Activated B cell treated with CpG ODN at 0.5 μM for 24 hours (primary cell): ENCODE measurements around the gene TRAF3IP1. TPM values are rescaled to one million over a fixed set of nuclear protein-coding genes. Genes with fewer than 3 reads are reported as not detected.

Experiments
- ATAC-seq: fragments of 200-7000 bp; cut with Tn5 transposase; one replicate; pipeline ENCODE4 v1.10.0; 2021; ENCODE audit warnings: low read depth, mild to moderate bottlenecking, moderate library complexity
- CTCF ChIA-PET: fragments of 350-600 bp; sonication (Branson Sonifier 250); formaldehyde crosslinking; loops from one replicate; lab custom pipeline; 2021; ENCODE audit warnings: antibody characterized with exemption; lab: Charles Lee
- POLR2A ChIA-PET: fragments of 350-600 bp; sonication (Branson Sonifier 250); formaldehyde crosslinking; loops from one replicate; lab custom pipeline; 2021; ENCODE audit warnings: antibody characterized with exemption; lab: Charles Lee
- DNase-seq: peaks from one replicate; pipeline ENCODE4 v3.0.0; 2022
- H3K27ac Mint-ChIP-seq: one replicate; pipeline ENCODE4 v1.8.0; 2020; ENCODE audit warnings: mixed read lengths
- H3K27me3 Mint-ChIP-seq: one replicate; pipeline ENCODE4 v1.8.0; 2021; ENCODE audit warnings: mixed read lengths
- H3K36me3 Mint-ChIP-seq: one replicate; pipeline ENCODE4 v1.8.0; 2021; ENCODE audit warnings: low read depth, mixed read lengths
- H3K4me1 Mint-ChIP-seq: one replicate; pipeline ENCODE4 v1.8.0; 2021; ENCODE audit warnings: mixed read lengths
- H3K4me3 Mint-ChIP-seq: one replicate; pipeline ENCODE4 v1.8.0; 2020; ENCODE audit warnings: mild to moderate bottlenecking, mixed read lengths
- H3K9me3 Mint-ChIP-seq: one replicate; pipeline ENCODE4 v1.8.0; 2020; ENCODE audit warnings: mixed read lengths
- intact Hi-C: fragments of 100-400 bp; cut with micrococcal nuclease; formaldehyde crosslinking; loops from one replicate; pipeline ENCODE4 v1.15.1; 2024
- total RNA-seq: library from RNA; stranded (reverse); gene quantifications from 2 replicates; pipeline ENCODE4 v1.2.3, GENCODE V29; 2022
- TF ChIP-seq, protein P1 (sequence below): fragments of 200-600 bp; IDR thresholded peaks from one replicate; pipeline ENCODE4 v1.8.0; 2022; ENCODE audit warnings: antibody characterized with exemption, mild to moderate bottlenecking

Gene TRAF3IP1
- total RNA-seq, 1 donor from 2014 or later, result 9.9 TPM

GRCh38 chr2:238346544-238346943 is 26.2 kb downstream of the TRAF3IP1 start:
- POLR2A ChIA-PET, result no interaction called here
- Mint-ChIP-seq H3K4me3 (no peak overlapping the region), H3K36me3 (peaks cover 4% of the 10 kb centered on the region), H3K27ac (no peak overlapping the region), H3K4me1 (peaks cover 16% of the 10 kb centered on the region), H3K9me3 (no peaks in the 10 kb centered on the region), H3K27me3 (no peaks in the 10 kb centered on the region)
- intact Hi-C loops, result no loop called here
- CTCF ChIA-PET, result no interaction called here
- TF ChIP-seq, protein P1, sequence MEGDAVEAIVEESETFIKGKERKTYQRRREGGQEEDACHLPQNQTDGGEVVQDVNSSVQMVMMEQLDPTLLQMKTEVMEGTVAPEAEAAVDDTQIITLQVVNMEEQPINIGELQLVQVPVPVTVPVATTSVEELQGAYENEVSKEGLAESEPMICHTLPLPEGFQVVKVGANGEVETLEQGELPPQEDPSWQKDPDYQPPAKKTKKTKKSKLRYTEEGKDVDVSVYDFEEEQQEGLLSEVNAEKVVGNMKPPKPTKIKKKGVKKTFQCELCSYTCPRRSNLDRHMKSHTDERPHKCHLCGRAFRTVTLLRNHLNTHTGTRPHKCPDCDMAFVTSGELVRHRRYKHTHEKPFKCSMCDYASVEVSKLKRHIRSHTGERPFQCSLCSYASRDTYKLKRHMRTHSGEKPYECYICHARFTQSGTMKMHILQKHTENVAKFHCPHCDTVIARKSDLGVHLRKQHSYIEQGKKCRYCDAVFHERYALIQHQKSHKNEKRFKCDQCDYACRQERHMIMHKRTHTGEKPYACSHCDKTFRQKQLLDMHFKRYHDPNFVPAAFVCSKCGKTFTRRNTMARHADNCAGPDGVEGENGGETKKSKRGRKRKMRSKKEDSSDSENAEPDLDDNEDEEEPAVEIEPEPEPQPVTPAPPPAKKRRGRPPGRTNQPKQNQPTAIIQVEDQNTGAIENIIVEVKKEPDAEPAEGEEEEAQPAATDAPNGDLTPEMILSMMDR, result no peak
- DNase-seq (no peak), ATAC-seq (peak; percentile 70)

DNA sequence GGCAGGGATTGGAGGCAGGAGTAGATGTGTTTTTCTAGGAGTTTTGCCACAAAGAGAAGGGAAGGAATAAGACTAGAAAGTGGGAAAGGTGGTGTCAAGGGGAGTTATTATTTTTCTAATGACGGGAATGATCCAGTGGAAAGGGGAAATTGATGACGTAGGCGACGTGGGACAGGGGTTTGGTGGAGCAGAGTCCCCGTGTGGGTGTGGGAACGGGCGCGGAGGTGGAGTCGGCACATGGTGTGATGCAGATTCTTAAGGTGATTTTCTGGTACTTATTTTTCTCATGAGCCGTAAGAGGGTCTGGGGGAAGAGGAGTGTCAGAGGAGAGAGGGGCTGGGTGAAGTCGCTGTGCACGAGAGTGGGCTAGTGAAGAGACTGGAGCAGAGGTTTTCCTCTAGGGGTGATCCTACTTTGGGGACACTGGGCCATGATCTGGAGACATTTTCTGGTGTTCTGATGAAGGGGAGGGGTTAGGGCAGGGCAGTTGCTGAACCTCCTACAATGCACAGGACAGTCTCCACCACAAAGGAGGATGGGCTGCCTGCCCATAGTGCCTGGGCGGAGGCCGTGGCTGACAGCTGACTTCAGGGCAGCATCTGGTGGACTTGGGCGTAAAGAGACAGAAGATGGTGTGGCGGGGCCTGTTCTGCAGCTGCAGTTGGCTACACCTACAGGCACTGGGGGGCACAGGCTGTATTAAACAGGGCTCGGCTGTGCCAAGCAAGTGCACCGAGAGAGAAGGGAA is 30.0 kb downstream of the TRAF3IP1 start:
- Mint-ChIP-seq H3K9me3 (no peaks in the 10 kb centered on the region), H3K36me3 (peaks cover 15% of the 10 kb centered on the region), H3K27me3 (no peaks in the 10 kb centered on the region), H3K4me1 (peaks cover 16% of the 10 kb centered on the region), H3K4me3 (no peak overlapping the region), H3K27ac (no peak overlapping the region)
- CTCF ChIA-PET, result no interaction called here
- no peak for DNase-seq
- TF ChIP-seq, protein P1, result no peak
- POLR2A ChIA-PET, result no interaction called here
- intact Hi-C loops, result no loop called here
- no peak for ATAC-seq

GRCh38 chr2:238351315-238351714 is 31.0 kb downstream of the TRAF3IP1 start:
- H3K27ac Mint-ChIP-seq, result no peak overlapping the region
- DNase-seq, result no peak
- no peak for ATAC-seq
- no peak overlapping the region for H3K4me3 Mint-ChIP-seq
- ChIA-PET CTCF (no interaction called here), POLR2A (no interaction called here)
- H3K36me3 Mint-ChIP-seq, result peaks cover 16% of the 10 kb centered on the region
- H3K27me3 Mint-ChIP-seq, result no peaks in the 10 kb centered on the region
- TF ChIP-seq, protein P1, result no peak
- intact Hi-C loops, result no loop called here
- H3K9me3 Mint-ChIP-seq, result no peaks in the 10 kb centered on the region
- peaks cover 10% of the 10 kb centered on the region for H3K4me1 Mint-ChIP-seq

- no peaks in the 10 kb centered on the region for H3K9me3 Mint-ChIP-seq
- DNase-seq (no peak), ATAC-seq (no peak)
- no peaks in the 10 kb centered on the region for H3K4me1 Mint-ChIP-seq
- no peak overlapping the region for H3K27ac Mint-ChIP-seq
- ChIA-PET CTCF (no interaction called here), POLR2A (no interaction called here)
- TF ChIP-seq, protein P1, result no peak
- H3K27me3 Mint-ChIP-seq, result no peaks in the 10 kb centered on the region
- peaks cover 19% of the 10 kb centered on the region for H3K36me3 Mint-ChIP-seq
- H3K4me3 Mint-ChIP-seq, result no peak overlapping the region
- intact Hi-C loops, result no loop called here
Measured at GRCh38 chr2:238352361-238352760, 32.0 kb downstream of the TRAF3IP1 start.

DNA sequence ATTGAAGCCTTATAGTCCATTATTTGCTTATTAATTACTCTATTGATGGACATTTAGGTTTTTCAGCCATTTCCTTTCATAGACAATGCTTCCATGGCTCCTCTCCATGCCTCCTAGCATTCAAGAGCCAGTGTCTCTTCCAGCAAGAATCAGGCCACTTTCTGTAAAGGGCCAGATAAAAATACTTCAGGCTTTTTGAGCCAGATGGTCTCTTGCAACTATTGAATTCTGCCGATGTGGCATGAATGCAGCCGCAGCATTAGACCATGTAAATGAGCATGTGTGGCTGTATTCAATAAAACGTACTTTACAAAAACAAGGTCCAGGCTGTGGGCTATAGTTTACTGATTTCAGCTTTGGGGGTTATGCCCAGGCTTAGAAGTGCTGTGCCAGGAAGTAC is 38.5 kb downstream of the TRAF3IP1 start:
- TF ChIP-seq, protein P1, result no peak
- Mint-ChIP-seq H3K27ac (no peak overlapping the region), H3K4me3 (no peak overlapping the region), H3K9me3 (no peaks in the 10 kb centered on the region), H3K4me1 (peaks cover 4% of the 10 kb centered on the region), H3K36me3 (peaks cover 36% of the 10 kb centered on the region), H3K27me3 (no peaks in the 10 kb centered on the region)
- POLR2A ChIA-PET, result no interaction called here
- DNase-seq (no peak), ATAC-seq (no peak)
- intact Hi-C loops, result no loop called here
- CTCF ChIA-PET, result no interaction called here
